Measurements from ENCODE around the gene RAB3C.

Gene RAB3C

DNA sequence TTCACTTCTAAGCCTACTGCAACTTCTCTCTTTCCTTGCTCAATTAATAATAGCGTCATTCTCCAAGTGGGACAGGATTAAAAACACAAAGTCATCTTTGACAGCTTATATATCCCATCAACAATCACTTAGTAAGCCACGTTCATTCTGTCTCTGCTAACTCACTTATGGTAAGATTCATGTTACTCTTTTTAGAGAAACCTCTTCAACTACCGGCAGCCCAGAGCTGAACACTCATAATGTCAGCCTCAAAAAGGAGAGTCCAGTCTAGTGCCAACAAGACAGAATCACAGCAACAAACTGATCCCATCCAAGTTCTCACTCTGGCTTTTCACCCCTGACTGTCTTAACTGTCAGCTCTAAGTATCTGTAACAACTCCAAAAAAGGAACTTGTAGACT lies 196.0 kb downstream of the RAB3C start:
- no peak for FAIRE-seq

- no peak for FAIRE-seq
Measured at GRCh38 chr5:58786035-58786434, 203.2 kb downstream of the RAB3C start.

- FAIRE-seq: no peak
Measured at GRCh38 chr5:58786711-58787303, 203.9 kb downstream of the RAB3C start.

GRCh38 chr5:58787987-58788386 lies 205.1 kb downstream of the RAB3C start:
- no peak for FAIRE-seq

GRCh38 chr5:58793888-58794657 lies 211.2 kb downstream of the RAB3C start:
- FAIRE-seq: no peak

DNA sequence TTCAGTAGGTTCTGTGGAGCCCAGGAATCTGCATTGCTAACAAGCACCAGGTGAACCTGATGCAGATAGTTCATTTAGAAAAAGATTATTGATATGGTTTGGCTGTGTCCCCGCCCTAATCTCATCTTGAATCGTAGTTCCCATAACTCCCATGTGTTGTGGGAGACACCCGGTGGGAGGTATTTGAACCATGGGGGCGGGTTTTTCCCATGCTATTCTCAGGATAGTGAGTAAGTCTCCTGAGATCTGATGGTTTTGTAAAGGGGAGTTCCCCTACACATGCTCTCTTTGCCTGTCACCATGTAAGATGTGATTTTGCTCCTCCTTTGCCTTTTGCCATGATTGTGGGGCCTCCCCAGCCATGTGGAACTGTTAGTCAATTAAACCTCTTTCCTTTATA lies 212.0 kb downstream of the RAB3C start:
- no peak for FAIRE-seq

DNA sequence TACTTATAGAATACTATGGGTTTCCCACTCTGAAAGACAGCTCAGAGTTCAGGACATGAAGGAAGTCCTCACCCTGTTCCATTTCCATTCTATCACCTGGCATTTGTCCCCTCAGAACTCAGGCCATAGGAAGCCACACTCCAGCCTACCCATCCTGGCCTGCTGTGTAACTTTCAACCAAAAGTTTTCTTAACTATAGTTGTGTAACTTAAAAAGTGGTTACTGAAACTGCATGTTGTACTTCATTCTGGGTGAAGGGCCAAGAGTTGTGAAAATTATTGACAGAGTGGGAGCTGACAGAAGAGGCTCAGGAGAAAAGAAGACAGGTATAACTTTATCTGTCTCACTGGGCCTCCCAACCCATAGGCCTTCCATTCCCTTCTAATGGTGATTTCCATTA lies 212.5 kb downstream of the RAB3C start:
- FAIRE-seq: no peak

DNA sequence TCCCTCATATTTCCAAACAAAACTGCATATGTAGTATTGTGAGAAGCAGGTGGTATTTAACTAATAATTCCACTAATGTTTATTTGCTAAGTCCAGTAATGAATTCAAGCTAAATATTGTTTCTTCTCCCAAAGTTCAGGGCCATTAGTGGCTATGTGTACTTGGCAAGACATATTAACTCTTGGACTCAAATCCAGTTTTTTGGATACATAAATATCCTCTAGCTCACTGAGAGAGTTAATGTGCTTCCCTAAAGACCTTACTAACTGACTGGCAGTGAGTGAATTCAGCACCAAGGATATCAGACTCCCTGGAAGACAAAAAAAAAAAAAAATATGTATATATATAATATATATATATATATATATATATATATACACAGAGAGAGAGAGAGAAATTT lies 214.1 kb downstream of the RAB3C start:
- no peak for FAIRE-seq

GRCh38 chr5:58800356-58800755 lies 217.5 kb downstream of the RAB3C start:
- no peak for FAIRE-seq

DNA sequence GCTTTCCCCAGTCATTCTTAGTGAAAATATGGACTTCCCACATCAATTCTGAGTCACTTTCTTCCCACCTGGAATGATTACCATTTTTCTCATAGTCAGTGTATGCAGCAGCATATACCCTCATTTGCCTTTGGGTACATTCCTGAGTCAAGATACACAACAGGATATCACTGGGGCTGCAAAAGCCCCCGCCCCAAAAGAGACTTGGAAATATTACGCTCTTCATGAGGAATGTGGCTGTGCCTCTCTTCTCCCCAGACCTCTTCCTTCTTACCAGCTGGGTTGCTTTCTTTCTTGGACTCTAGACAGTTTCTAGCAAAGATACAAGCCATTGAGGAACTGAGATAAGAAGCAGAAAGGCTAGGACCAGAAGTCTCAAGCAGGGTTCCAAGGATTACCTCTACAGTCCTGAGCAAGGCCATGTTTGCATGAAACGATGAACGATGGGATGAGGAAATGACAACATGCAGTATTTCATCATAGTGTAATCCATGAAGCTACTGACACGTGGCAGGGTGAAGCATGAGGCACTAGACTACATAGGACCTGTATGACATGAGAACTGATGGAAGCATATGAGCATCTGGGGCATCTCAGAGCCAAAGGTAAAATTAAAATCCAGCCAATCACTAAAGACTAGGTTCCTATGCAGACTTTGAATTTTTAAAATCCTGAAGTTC lies 218.1 kb downstream of the RAB3C start:
- no peak for FAIRE-seq

GRCh38 chr5:58803056-58803455 lies 220.2 kb downstream of the RAB3C start:
- no peak for FAIRE-seq

GRCh38 chr5:58804291-58804690 lies 221.4 kb downstream of the RAB3C start:
- FAIRE-seq: no peak

DNA sequence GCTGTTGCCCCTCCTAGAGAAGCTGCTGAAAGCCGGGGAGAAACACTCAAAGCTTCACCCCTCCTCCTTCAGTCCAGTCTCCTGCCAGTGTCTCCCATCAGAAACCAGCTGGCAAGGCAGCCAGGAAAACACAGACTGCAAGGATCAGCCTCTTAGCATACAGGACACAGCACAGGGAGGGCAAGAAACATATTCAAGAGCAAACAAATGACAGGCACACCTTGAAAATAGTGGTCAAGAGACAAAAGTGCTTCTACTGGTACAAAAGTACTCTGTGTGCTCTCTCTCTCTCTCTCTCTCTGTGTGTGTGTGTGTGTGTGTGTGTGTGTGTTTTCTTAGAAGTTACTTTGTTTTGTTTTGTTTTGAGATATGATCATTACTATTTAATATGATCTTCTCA lies 227.2 kb downstream of the RAB3C start:
- no peak for FAIRE-seq

DNA sequence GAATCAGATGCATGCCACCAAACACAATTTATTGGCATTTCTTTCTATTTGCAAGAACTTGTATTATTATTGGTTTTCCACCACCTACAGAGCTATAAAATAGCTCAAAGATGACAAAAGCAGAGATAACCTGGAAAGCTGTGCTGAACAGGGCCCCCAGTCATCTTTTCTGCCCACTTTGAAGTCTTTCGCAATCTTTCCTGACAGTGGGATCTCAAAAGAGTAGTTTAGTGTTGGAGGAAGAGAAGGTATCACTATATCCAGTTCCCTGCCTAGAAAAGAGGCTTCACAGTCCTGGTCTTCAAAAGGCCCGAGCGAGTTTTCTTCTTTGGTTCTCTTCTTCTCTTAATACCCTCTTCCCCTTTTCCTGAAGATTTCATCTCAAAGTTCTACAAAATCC lies 231.0 kb downstream of the RAB3C start:
- no peak for FAIRE-seq

GRCh38 chr5:58816181-58816731 lies 233.4 kb downstream of the RAB3C start:
- no peak for FAIRE-seq

DNA sequence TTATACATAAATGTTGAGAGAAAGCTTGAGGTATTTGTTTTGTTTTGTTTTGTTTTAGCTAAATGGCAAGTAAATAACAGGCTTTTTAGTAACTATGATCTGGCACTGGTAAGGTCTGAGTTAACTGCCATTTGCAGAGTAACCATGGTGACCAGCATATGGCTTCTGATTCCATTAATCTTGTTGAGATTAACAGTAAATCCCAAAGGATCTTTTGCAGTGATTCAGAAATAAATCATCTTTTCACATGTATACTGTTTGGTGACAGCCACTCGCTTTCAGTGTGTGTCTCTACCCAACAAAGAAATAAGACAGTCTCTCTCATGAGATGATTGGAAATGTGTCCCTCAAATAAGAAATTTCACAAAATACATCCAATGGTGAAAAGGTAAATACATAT lies 235.6 kb downstream of the RAB3C start:
- FAIRE-seq: no peak

DNA sequence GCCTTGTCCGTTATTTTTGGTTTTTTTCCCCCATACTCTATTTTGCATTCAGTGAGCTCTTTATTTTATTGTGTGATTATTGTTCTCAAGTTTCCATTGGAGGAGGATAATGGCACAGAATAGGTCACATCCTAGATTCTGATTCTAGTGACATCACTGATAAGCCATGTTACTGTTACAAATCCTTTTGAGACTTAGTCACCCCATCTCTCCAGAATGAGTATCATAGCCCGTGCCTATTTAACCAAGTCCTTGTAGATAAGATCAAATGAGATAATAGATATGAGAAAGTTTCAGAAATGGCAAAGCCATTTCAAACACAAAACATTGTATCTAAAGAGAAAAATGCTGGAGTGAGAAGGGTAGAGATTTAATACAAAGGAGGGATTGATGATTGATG lies 242.6 kb downstream of the RAB3C start:
- FAIRE-seq: no peak

GRCh38 chr5:58825899-58826298 lies 243.0 kb downstream of the RAB3C start:
- no peak for FAIRE-seq

- no peak for FAIRE-seq
Measured at GRCh38 chr5:58827463-58827862, 244.6 kb downstream of the RAB3C start.

- no peak for FAIRE-seq
Measured at GRCh38 chr5:58828258-58828657, 245.4 kb downstream of the RAB3C start.

DNA sequence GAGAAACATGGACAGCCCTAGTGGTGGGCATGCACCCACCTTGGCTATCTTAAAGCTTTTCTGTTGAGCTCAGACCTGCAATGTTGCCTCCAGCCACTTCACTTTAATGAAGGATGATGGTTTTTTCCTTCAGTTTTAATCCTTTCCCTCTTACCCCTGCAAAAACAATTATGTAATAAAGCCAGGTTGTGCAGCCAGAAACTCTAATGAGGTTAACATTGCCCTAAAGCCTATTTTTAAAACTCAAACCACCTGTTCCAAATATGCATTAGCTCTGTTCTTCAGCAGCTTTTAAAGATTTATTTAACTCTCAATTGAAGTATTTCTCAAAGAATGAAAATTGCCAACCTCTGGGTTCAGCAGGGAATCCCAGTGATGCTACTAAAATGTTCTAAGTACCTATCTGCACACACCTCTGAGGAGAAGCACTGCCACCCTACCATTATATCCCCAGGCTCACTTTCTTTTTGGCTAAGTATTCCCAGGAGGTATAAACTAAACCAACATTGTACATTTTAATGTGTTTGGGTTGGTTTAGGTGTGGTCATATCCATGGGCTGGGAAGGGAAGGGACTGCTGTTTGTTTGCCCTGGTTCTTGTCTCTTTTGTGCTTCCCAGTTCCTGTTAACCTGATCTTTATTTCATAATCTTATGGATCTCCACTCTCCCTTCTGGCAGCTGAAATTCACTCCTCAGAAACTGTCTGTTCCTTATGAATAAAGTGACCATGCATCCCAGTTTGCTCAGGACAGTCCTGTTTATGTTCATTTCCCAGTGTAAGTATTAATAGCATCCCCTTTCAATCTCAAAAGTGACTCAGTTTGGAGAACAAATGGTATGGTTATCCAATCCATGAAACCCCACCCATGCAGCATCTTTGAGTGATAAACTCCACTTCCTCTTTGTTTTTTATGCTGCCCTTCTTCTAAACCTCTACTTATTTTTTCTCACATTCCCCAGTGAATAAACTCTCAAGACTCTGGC lies 251.7 kb downstream of the RAB3C start:
- no peak for FAIRE-seq

DNA sequence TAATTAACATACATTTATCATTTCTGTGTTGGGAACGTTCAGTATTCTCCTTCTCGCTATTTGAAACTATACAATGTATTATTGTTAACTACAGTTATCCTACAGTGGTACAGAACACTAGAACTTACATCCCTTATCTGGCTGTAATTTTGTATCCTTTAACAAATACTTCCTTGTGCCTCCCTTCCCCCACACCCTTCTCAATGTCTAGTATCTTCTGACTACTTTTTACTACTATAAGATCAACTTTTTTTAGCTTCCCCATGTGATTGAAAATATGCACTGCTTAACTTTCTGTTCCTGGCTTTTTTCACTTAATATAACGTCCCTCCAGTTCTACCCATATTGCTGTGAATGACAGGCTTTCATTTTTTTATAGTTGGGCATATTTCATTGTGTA lies 253.5 kb downstream of the RAB3C start:
- no peak for FAIRE-seq

- no peak for FAIRE-seq
Measured at GRCh38 chr5:58838729-58839128, 255.9 kb downstream of the RAB3C start.
